PFSK-1 (cell line): Measurements from ENCODE around the gene CLDN4.

Experiments used
- POLR2AphosphoS5 ChIP-seq: IDR thresholded peaks from 2 replicates; pipeline ENCODE4 v1.6.1; 2012; ENCODE audit warnings: low read depth, mild to moderate bottlenecking, control low read depth, low read length, moderate library complexity
- SIN3A ChIP-seq: IDR thresholded peaks from 2 replicates; pipeline ENCODE4 v1.6.1; 2012; ENCODE audit warnings: mild to moderate bottlenecking, low read length, moderate library complexity, borderline replicate concordance; ENCODE audit not compliant: insufficient read depth
- TAF1 ChIP-seq: IDR thresholded peaks from 2 replicates; pipeline ENCODE4 v1.6.1; 2012; ENCODE audit warnings: low read length, control low read depth, borderline replicate concordance; ENCODE audit not compliant: insufficient read depth

- no peak for TF ChIP-seq POLR2AphosphoS5
- TF ChIP-seq SIN3A: no peak
- no peak for TF ChIP-seq TAF1
These were observed 51.2 kb downstream of the CLDN4 start for GRCh38 chr7:73882047-73882402.
